Neuronal stem cell (in vitro differentiated cells): ENCODE measurements around the gene TCF7L2.

Experiments used
- DNase-seq: peaks from one replicate; pipeline ENCODE4 v3.0.0-alpha.2; 2013; ENCODE audit warnings: low spot score
- H2AFZ ChIP-seq: one replicate; pipeline ENCODE4 v1.6.1; 2013; ENCODE audit warnings: mild to moderate bottlenecking, low read length, inconsistent platforms
- H2AK5ac ChIP-seq: 2 replicates; pipeline ENCODE4 v1.6.1; 2013; ENCODE audit warnings: low read depth, mild to moderate bottlenecking, inconsistent platforms, low read length, moderate library complexity, mixed read lengths
- H2BK120ac ChIP-seq: 2 replicates; pipeline ENCODE4 v1.6.1; 2013; ENCODE audit warnings: low read depth, mild to moderate bottlenecking, inconsistent platforms, low read length, moderate library complexity, mixed read lengths
- H2BK12ac ChIP-seq: one replicate; pipeline ENCODE4 v1.6.1; 2013; ENCODE audit warnings: low read length, inconsistent platforms
- H2BK15ac ChIP-seq: 2 replicates; pipeline ENCODE4 v1.6.1; 2013; ENCODE audit warnings: mild to moderate bottlenecking, low read length, inconsistent platforms, mixed read lengths
- H2BK5ac ChIP-seq: one replicate; pipeline ENCODE4 v1.6.1; 2013; ENCODE audit warnings: inconsistent platforms, mild to moderate bottlenecking, low read length, moderate library complexity
- H3K14ac ChIP-seq: one replicate; pipeline ENCODE4 v1.6.1; 2013; ENCODE audit warnings: low read length, inconsistent platforms
- H3K18ac ChIP-seq: 2 replicates; pipeline ENCODE4 v1.6.1; 2013; ENCODE audit warnings: low read length, inconsistent platforms
- H3K23ac ChIP-seq: 2 replicates; pipeline ENCODE4 v1.6.1; 2013; ENCODE audit warnings: low read depth, mild to moderate bottlenecking, mixed read lengths, low read length, inconsistent platforms; ENCODE audit not compliant: poor library complexity
- H3K27ac ChIP-seq: replicated peaks from 3 replicates; pipeline ENCODE4 v1.5.1; 2013; ENCODE audit warnings: low read length, inconsistent platforms
- H3K27me3 ChIP-seq, 3 experiments: 2 replicates each; pipeline ENCODE4 v1.6.1; 2013; ENCODE audit warnings: low read length in 3 of 3, mild to moderate bottlenecking in 2 of 3, inconsistent platforms in 1 of 3, low read depth in 1 of 3, mixed read lengths in 1 of 3, moderate library complexity in 1 of 3; ENCODE audit not compliant: control insufficient read depth in 3 of 3, insufficient read depth in 3 of 3
- H3K36me3 ChIP-seq, 2 donors: replicated peaks in 1 of 2; 2 replicates each; pipeline ENCODE4 v1.6.1; 2013; ENCODE audit warnings: low read length in 2 of 2; ENCODE audit not compliant: control insufficient read depth in 2 of 2, insufficient read depth in 2 of 2
- H3K4ac ChIP-seq: 2 replicates; pipeline ENCODE4 v1.6.1; 2013; ENCODE audit warnings: inconsistent platforms, mild to moderate bottlenecking, low read length, moderate library complexity
- H3K4me1 ChIP-seq, 2 donors: 1 replicate in 1 of 2; 2 replicates in 1 of 2; pipeline ENCODE4 v1.6.1; 2013; ENCODE audit warnings: low read length in 2 of 2, low read depth in 1 of 2; ENCODE audit not compliant: control insufficient read depth in 2 of 2, insufficient read depth in 1 of 2
- H3K4me2 ChIP-seq: one replicate; pipeline ENCODE4 v1.6.1; 2013; ENCODE audit warnings: mild to moderate bottlenecking, low read length, inconsistent platforms; ENCODE audit not compliant: insufficient read depth, poor library complexity, severe bottlenecking
- H3K4me3 ChIP-seq, 2 donors: 2 replicates each; pipeline ENCODE4 v1.5.1; 2013; ENCODE audit warnings: low read length in 2 of 2, mild to moderate bottlenecking in 2 of 2, inconsistent platforms in 1 of 2, moderate library complexity in 1 of 2
- H3K79me1 ChIP-seq: one replicate; pipeline ENCODE4 v1.6.1; 2013; ENCODE audit warnings: low read depth, mild to moderate bottlenecking, inconsistent platforms, low read length, moderate library complexity
- H3K9ac ChIP-seq: one replicate; pipeline ENCODE4 v1.6.1; 2013; ENCODE audit warnings: mild to moderate bottlenecking, low read depth, low read length, inconsistent platforms; ENCODE audit not compliant: poor library complexity
- H3K9me3 ChIP-seq, 2 donors: replicated peaks in 1 of 2; 2 replicates each; pipeline versions ENCODE3 to v1.6.1; 2013; ENCODE audit warnings: low read length in 2 of 2, mild to moderate bottlenecking in 2 of 2, inconsistent platforms in 1 of 2, low read depth in 1 of 2, mixed read lengths in 1 of 2, moderate library complexity in 1 of 2; ENCODE audit not compliant: control insufficient read depth in 2 of 2, insufficient read depth in 1 of 2
- H4K8ac ChIP-seq: one replicate; pipeline ENCODE4 v1.6.1; 2013; ENCODE audit warnings: low read depth, mild to moderate bottlenecking, inconsistent platforms, low read length, moderate library complexity
- H4K91ac ChIP-seq: one replicate; pipeline ENCODE4 v1.6.1; 2013; ENCODE audit warnings: low read length, low read depth, mild to moderate bottlenecking, inconsistent platforms; ENCODE audit not compliant: poor library complexity
- whole genome bisulfite sequencing, 2 donors: extraction: QIAGEN DNeasy Blood & Tissue Kit; methylation state at CpG; one replicate each; pipeline ENCODE4 v1.1.7; 2013; ENCODE audit warnings: missing lambda C conversion rate in 2 of 2, mixed read lengths in 1 of 2; ENCODE audit not compliant: insufficient read length in 2 of 2, insufficient replicate concordance in 1 of 2; ENCODE audit errors: extremely low coverage in 2 of 2; 5-methylcytosine and 5-hydroxymethylcytosine counted together

The TCF7L2 gene

DNA sequence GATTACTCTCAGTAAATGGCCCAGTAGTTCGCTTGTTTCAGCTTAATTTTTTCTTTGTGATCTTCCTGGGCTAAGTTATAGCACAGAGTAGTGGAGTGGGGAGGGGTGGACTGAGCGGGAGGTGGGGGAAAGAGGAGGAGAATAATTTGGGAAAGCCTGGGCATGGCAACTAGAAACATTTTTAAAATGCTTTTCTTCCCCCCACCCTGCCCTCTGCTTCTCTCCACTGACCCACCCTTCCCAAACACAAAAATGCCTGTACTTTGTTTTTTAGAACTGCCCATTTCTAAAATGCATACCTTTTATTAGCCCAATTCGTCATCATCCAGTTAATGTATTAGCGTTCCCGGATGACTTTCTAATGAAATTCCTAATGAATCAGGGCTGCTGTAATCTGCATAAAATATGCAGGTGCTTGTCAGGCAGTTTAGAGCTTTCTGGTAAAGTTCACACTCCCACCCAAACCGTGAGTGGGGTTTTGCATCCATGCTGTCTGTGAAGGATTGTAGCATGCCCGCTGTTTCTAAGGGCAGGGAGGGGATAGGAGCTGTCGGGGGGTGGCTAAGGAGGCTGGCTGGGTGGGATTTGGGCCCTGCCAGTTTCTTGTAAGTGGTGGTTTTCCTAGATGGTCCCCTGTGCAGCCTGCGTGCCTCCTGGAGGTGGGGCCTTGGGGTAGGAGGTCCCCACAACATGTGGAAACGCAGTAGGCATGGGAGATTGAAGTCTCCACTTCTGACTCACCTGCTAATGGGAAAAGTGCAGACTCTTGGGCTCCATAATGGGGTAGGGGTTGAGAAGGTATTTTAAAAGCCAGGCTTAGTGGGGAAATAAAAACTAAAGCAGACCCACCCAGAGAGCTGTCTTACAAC, 190.3 kb downstream of the TCF7L2 start:
- no peak for DNase-seq
- H3K18ac ChIP-seq = no peak overlapping the region
- H2AFZ ChIP-seq = no peak overlapping the region
- no peak overlapping the region for H4K91ac ChIP-seq
- H2BK120ac ChIP-seq = no peak overlapping the region
- no peaks in the 10 kb centered on the region for H3K27me3 ChIP-seq
- peaks cover 5% of the 10 kb centered on the region for H3K79me1 ChIP-seq
- H2BK12ac ChIP-seq = no peak overlapping the region
- H3K9ac ChIP-seq = no peak overlapping the region
- no peak overlapping the region for H2BK15ac ChIP-seq
- no peak overlapping the region for H3K4ac ChIP-seq
- H3K23ac ChIP-seq = no peak overlapping the region
- H2AK5ac ChIP-seq = no peak overlapping the region
- H3K27ac ChIP-seq = no peak overlapping the region
- no peak overlapping the region for H4K8ac ChIP-seq
- H3K36me3 ChIP-seq = peaks cover 12 to 45% of the 10 kb centered on the region in 2 donors
- peaks cover 6 to 20% of the 10 kb centered on the region in 2 donors for H3K4me1 ChIP-seq
- no peaks in the 10 kb centered on the region for H3K9me3 ChIP-seq
- WGBS, 2 donors = no CpG with 5 or more reads among the region's 10 CpGs
- H3K4me3 ChIP-seq = no peak overlapping the region
- H3K14ac ChIP-seq = no peak overlapping the region
- H3K4me2 ChIP-seq = no peak overlapping the region
- no peak overlapping the region for H2BK5ac ChIP-seq

DNA sequence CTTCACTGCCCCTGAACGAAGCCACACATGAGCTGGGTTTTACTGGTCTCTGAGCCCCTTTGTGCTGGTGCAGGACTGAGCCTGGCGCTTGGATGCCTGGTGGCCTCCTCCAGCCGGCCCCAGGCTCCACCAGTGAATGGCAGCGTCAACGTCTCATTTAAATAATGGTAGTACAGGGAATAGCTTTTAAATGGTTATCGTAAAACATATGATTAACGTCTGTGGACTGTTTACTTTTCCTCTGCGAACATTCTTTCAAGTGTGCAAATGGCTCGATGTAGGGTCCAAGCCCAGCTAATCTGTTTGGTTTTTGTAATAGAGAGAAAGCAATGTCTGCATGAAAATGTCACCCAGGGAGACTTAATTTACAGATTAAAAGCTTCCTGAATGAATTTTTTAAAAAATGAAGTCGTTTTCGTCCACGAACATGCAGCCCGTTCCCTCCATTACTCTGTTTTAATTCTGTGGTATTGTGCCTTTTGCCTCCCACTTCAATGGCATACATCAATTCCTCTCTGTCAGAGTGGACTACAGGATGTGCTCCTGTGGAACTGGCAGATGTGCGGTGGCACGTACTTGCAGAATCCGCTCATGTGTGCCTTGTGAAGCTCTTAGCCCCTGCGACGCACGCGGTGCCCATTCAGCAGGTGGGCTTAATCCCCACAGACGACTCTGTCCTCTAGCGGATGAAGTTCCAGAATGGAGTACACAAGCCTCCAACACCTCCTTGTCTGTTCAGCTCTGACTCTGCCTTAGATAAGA, 192.7 kb downstream of the TCF7L2 start:
- Histone ChIP-seq H2AFZ (no peak overlapping the region), H2BK120ac (no peak overlapping the region), H4K91ac (no peak overlapping the region), H4K8ac (no peak overlapping the region), H3K9ac (no peak overlapping the region), H3K14ac (no peak overlapping the region), H3K4ac (no peak overlapping the region), H2BK15ac (no peak overlapping the region), H3K23ac (no peak overlapping the region), H3K27me3 (no peaks in the 10 kb centered on the region), H3K36me3 (peaks cover 19 to 69% of the 10 kb centered on the region in 2 donors), H2AK5ac (no peak overlapping the region), H3K27ac (no peak overlapping the region), H2BK5ac (no peak overlapping the region), H3K18ac (no peak overlapping the region), H3K9me3 (no peaks in the 10 kb centered on the region), H3K4me1 (peaks cover 0 to 8% of the 10 kb centered on the region in 2 donors), H3K4me3 (no peak overlapping the region), H3K4me2 (no peak overlapping the region), H2BK12ac (no peak overlapping the region), H3K79me1 (peaks cover 3% of the 10 kb centered on the region)
- no CpG with 5 or more reads among the region's 22 CpGs for WGBS, 2 donors
- no peak for DNase-seq

DNA sequence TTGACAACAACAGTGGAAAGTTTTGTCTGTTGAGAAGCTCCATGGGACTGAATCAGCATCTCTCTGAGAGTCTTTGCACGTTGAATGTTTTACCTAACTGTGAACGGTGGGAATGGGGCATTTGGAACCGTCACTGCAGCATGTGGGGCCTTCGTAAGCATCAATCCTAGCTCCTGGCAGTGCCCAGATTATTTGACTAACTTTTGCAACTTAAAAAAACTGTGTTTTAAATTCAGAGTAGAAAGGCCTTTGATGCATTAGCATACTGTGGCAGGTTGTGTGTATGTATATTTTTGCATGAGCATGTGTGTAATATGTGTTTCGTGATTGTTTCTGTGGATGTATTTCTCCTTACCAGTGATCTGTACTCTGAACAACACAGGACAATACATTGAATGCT, 194.5 kb downstream of the TCF7L2 start:
- Histone ChIP-seq H3K4me3 (no peak overlapping the region), H2BK5ac (no peak overlapping the region), H3K14ac (no peak overlapping the region), H4K8ac (no peak overlapping the region), H4K91ac (no peak overlapping the region), H3K23ac (no peak overlapping the region), H3K4me1 (peaks cover 0 to 3% of the 10 kb centered on the region in 2 donors), H3K79me1 (peaks cover 3% of the 10 kb centered on the region), H3K9me3 (no peaks in the 10 kb centered on the region), H3K9ac (no peak overlapping the region), H3K27ac (no peak overlapping the region), H3K4me2 (no peak overlapping the region), H2BK15ac (no peak overlapping the region), H3K4ac (no peak overlapping the region), H2BK12ac (no peak overlapping the region), H2AK5ac (no peak overlapping the region), H3K18ac (no peak overlapping the region), H3K36me3 (peaks cover 27 to 87% of the 10 kb centered on the region in 2 donors), H3K27me3 (no peaks in the 10 kb centered on the region), H2AFZ (no peak overlapping the region), H2BK120ac (no peak overlapping the region)
- no CpG with 5 or more reads among the region's 5 CpGs for WGBS, 2 donors
- DNase-seq = no peak
